OCI-LY1 (cell line): ENCODE results near the gene PHRF1.

Source experiments
- EZH2 ChIP-seq: fragments of 200-600 bp; sonication (generic), shearing (Covaris generic); IDR thresholded peaks from 2 replicates; pipeline ENCODE4 v1.8.0; 2017; ENCODE audit warnings: borderline replicate concordance, mixed run types, mild to moderate bottlenecking, antibody characterized with exemption, low read length, moderate library complexity, mixed read lengths
- TF ChIP-seq, protein P1 (sequence below): fragments of 200-600 bp; sonication (generic), shearing (Covaris generic); IDR thresholded peaks from 2 replicates; pipeline ENCODE4 v1.5.1; 2017; ENCODE audit warnings: mild to moderate bottlenecking, antibody characterized with exemption, low read length, moderate library complexity, mixed read lengths

DNA sequence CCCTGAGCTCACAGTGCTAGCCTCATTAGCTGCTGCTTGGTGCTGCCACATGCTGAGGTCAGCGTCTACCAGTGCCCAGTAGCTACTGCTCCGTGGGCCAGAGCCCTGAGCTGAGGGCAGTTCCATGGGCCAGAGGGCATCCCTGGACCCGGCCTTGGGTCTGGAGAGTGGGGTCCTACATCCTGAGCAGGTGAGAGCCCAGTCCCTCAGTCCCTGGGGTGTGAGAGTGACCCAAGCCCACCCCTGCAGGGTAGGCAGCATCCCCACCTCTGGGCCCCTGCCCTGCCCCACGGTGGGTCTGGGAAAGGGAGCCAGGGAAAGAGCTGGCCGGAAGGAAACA is 25.6 kb upstream of the PHRF1 start:
- TF ChIP-seq, protein P1, sequence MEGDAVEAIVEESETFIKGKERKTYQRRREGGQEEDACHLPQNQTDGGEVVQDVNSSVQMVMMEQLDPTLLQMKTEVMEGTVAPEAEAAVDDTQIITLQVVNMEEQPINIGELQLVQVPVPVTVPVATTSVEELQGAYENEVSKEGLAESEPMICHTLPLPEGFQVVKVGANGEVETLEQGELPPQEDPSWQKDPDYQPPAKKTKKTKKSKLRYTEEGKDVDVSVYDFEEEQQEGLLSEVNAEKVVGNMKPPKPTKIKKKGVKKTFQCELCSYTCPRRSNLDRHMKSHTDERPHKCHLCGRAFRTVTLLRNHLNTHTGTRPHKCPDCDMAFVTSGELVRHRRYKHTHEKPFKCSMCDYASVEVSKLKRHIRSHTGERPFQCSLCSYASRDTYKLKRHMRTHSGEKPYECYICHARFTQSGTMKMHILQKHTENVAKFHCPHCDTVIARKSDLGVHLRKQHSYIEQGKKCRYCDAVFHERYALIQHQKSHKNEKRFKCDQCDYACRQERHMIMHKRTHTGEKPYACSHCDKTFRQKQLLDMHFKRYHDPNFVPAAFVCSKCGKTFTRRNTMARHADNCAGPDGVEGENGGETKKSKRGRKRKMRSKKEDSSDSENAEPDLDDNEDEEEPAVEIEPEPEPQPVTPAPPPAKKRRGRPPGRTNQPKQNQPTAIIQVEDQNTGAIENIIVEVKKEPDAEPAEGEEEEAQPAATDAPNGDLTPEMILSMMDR = no peak
- no peak for TF ChIP-seq EZH2
